HEK293 (cell line): Measurements from ENCODE around the gene SLC20A1.

Experiments used
- CTCF ChIA-PET: fragments of 350-600 bp; formaldehyde crosslinking; extraction: SDS; loops from one replicate; lab custom pipeline; 2021; ENCODE audit warnings: antibody characterized with exemption; lab: Yijun Ruan, JAX
- POLR2A ChIA-PET: fragments of 300-600 bp; formaldehyde crosslinking; extraction: SDS; loops from one replicate; lab custom pipeline; 2020; ENCODE audit warnings: antibody characterized with exemption, inconsistent platforms; lab: Yijun Ruan, JAX
- H3K27ac ChIP-seq: fragments of 200-500 bp; sonication (Bioruptor generic); 2 replicates; pipeline ENCODE4 v1.5.1; 2014; ENCODE audit warnings: low read depth, low read length, control low read depth, inconsistent platforms; ENCODE audit errors: extremely low read depth
- H3K36me3 ChIP-seq, 2 experiments: fragments of 200-500 bp in 1 of 2; sonication (Bioruptor generic) in 1 of 2; 1 replicate in 1 of 2; 2 replicates in 1 of 2; pipeline ENCODE4 v1.5.1; 2014 to 2017; ENCODE audit warnings: inconsistent platforms in 2 of 2, low read length in 2 of 2; ENCODE audit not compliant: control insufficient read depth in 2 of 2, insufficient read depth in 1 of 2
- H3K4me1 ChIP-seq: fragments of 200-500 bp; sonication (Bioruptor generic); 2 replicates; pipeline ENCODE4 v1.5.1; 2014; ENCODE audit warnings: mild to moderate bottlenecking, low read length, inconsistent platforms; ENCODE audit not compliant: control insufficient read depth, insufficient read depth
- H3K4me3 ChIP-seq: 2 replicates; pipeline ENCODE4 v1.5.1; 2011; ENCODE audit warnings: low read depth, mild to moderate bottlenecking, control low read depth, low read length, moderate library complexity
- H3K9me3 ChIP-seq: fragments of 200-500 bp; sonication (Bioruptor generic); 2 replicates; pipeline ENCODE4 v1.5.1; 2014; ENCODE audit warnings: low read depth, low read length, inconsistent platforms; ENCODE audit not compliant: control insufficient read depth, insufficient read depth
- HOXC10 ChIP-seq: sonication (generic); formaldehyde crosslinking; IDR thresholded peaks from 2 replicates; pipeline ENCODE4 v1.8.1; 2023; ENCODE audit warnings: mild to moderate bottlenecking, missing genetic modification reagents
- MYNN ChIP-seq: fragments of 450-650 bp; formaldehyde crosslinking; IDR thresholded peaks from 2 replicates; pipeline ENCODE4 v1.5.1; 2016; ENCODE audit warnings: missing biosample characterization, missing genetic modification characterization, borderline replicate concordance
- REPIN1 ChIP-seq: fragments of 450-650 bp; formaldehyde crosslinking; IDR thresholded peaks from 2 replicates; pipeline ENCODE4 v1.5.1; 2017; ENCODE audit warnings: missing biosample characterization, missing genetic modification characterization, low read depth
- ZBTB10 ChIP-seq: fragments of 450-650 bp; formaldehyde crosslinking; IDR thresholded peaks from 2 replicates; pipeline ENCODE4 v1.5.1; 2016; ENCODE audit warnings: missing biosample characterization, missing genetic modification characterization
- ZBTB17 ChIP-seq: fragments of 450-650 bp; formaldehyde crosslinking; IDR thresholded peaks from 2 replicates; pipeline ENCODE4 v1.5.1; 2016; ENCODE audit warnings: missing biosample characterization, missing genetic modification characterization
- ZBTB21 ChIP-seq: fragments of 450-650 bp; formaldehyde crosslinking; IDR thresholded peaks from 2 replicates; pipeline ENCODE4 v1.5.1; 2017; ENCODE audit warnings: missing biosample characterization, missing genetic modification characterization
- ZFHX2 ChIP-seq: fragments of 450-650 bp; formaldehyde crosslinking; conservative IDR thresholded peaks from 2 replicates; pipeline ENCODE4 v1.5.1; 2016; ENCODE audit warnings: missing biosample characterization, missing genetic modification characterization
- ZFP69B ChIP-seq: fragments of 450-650 bp; formaldehyde crosslinking; IDR thresholded peaks from 2 replicates; pipeline ENCODE4 v1.5.1; 2016; ENCODE audit warnings: missing biosample characterization, missing genetic modification characterization
- ZNF133 ChIP-seq: fragments of 450-650 bp; formaldehyde crosslinking; IDR thresholded peaks from 2 replicates; pipeline ENCODE4 v1.5.1; 2016; ENCODE audit warnings: missing biosample characterization, missing genetic modification characterization
- ZNF148 ChIP-seq: fragments of 450-650 bp; formaldehyde crosslinking; IDR thresholded peaks from 2 replicates; pipeline ENCODE4 v1.5.0; 2017; ENCODE audit warnings: missing biosample characterization, missing genetic modification characterization, borderline replicate concordance
- ZNF394 ChIP-seq: fragments of 450-650 bp; formaldehyde crosslinking; IDR thresholded peaks from 2 replicates; pipeline ENCODE4 v1.5.1; 2016; ENCODE audit warnings: missing biosample characterization, missing genetic modification characterization, mild to moderate bottlenecking, moderate library complexity, borderline replicate concordance
- ZNF529 ChIP-seq: fragments of 450-650 bp; formaldehyde crosslinking; IDR thresholded peaks from 2 replicates; pipeline ENCODE4 v1.5.1; 2017; ENCODE audit warnings: missing genetic modification characterization, missing biosample characterization; ENCODE audit not compliant: insufficient replicate concordance
- ZNF548 ChIP-seq: fragments of 450-650 bp; formaldehyde crosslinking; IDR thresholded peaks from 2 replicates; pipeline ENCODE4 v1.5.1; 2016; ENCODE audit warnings: missing biosample characterization, missing genetic modification characterization
- ZNF585B ChIP-seq: fragments of 450-650 bp; formaldehyde crosslinking; IDR thresholded peaks from 2 replicates; pipeline ENCODE4 v1.5.1; 2016; ENCODE audit warnings: missing biosample characterization, missing genetic modification characterization
- ZNF660 ChIP-seq: fragments of 450-650 bp; IDR thresholded peaks from 2 replicates; pipeline ENCODE4 v1.5.1; 2018; ENCODE audit warnings: missing biosample characterization, mild to moderate bottlenecking, missing genetic modification characterization
- ZNF664 ChIP-seq: fragments of 450-650 bp; formaldehyde crosslinking; IDR thresholded peaks from 2 replicates; pipeline ENCODE4 v1.5.1; 2016; ENCODE audit warnings: missing biosample characterization, missing genetic modification characterization
- ZNF692 ChIP-seq: fragments of 450-650 bp; formaldehyde crosslinking; IDR thresholded peaks from 2 replicates; pipeline ENCODE4 v1.5.1; 2016; ENCODE audit warnings: missing biosample characterization, missing genetic modification characterization
- ZNF76 ChIP-seq: fragments of 450-650 bp; formaldehyde crosslinking; IDR thresholded peaks from 2 replicates; pipeline ENCODE4; 2016; ENCODE audit warnings: low read depth, missing biosample characterization, missing genetic modification characterization, borderline replicate concordance
- TF ChIP-seq, protein P1 (sequence below): fragments of 450-650 bp; formaldehyde crosslinking; IDR thresholded peaks from 2 replicates; pipeline ENCODE4 v1.5.1; 2016; ENCODE audit warnings: missing biosample characterization, missing genetic modification characterization

The SLC20A1 gene

GRCh38 chr2:112634153-112634873 lies 11.4 kb upstream of the SLC20A1 start (continued):
- TF ChIP-seq ZNF692 (no peak), ZNF148 (tag by site-specific recombination) (no peak), ZNF664 (tag by site-specific recombination) (no peak), ZFHX2 (tag by site-specific recombination) (no peak), HOXC10 (no peak), ZNF585B (tag by site-specific recombination) (no peak), ZNF548 (no peak), ZNF394 (tag by site-specific recombination) (no peak)
- TF ChIP-seq, all 188 proteins: peak for 0

GRCh38 chr2:112634874-112635157 lies 10.9 kb upstream of the SLC20A1 start:
- Histone ChIP-seq H3K36me3 (no peaks in the 10 kb centered on the region), H3K4me1 (peaks cover 9% of the 10 kb centered on the region), H3K9me3 (no peaks in the 10 kb centered on the region), H3K4me3 (no peak overlapping the region), H3K27ac (no peak overlapping the region)
- TF ChIP-seq REPIN1 (tag by site-specific recombination), result no peak
- TF ChIP-seq, protein P1, sequence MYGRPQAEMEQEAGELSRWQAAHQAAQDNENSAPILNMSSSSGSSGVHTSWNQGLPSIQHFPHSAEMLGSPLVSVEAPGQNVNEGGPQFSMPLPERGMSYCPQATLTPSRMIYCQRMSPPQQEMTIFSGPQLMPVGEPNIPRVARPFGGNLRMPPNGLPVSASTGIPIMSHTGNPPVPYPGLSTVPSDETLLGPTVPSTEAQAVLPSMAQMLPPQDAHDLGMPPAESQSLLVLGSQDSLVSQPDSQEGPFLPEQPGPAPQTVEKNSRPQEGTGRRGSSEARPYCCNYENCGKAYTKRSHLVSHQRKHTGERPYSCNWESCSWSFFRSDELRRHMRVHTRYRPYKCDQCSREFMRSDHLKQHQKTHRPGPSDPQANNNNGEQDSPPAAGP (tag by site-specific recombination), result no peak
- no peak for TF ChIP-seq ZNF133
- TF ChIP-seq ZFP69B (tag by site-specific recombination), result no peak
- no peak for TF ChIP-seq ZNF660 (tag by site-specific recombination)
- no peak for TF ChIP-seq ZNF529 (tag by site-specific recombination)
- no peak for TF ChIP-seq MYNN
- TF ChIP-seq ZBTB10, result no peak
- TF ChIP-seq ZBTB21 (tag by site-specific recombination), result no peak
- TF ChIP-seq ZNF76 (tag by site-specific recombination), result no peak
- TF ChIP-seq ZBTB17, result no peak
- POLR2A ChIA-PET, result interaction anchor here (5.6 kb wide), 1 partner anchor 11 kb away, joined by 36 read pairs; the partner anchor contains the start of gene SLC20A1
- CTCF ChIA-PET, result interaction anchor here (0.7 to 13.3 kb wide), 3 partner anchors 9 to 90 kb away, joined by 3 to 204 read pairs (median 5); no protein-coding TSS in a partner anchor
